HG03280 (cell line): ENCODE data around the gene PIP5K1B.
A peak's percentile ranks its signal among the peaks of the same experiment; 100 is the strongest.
"Not testable (repeated sequence)": the region's sequence is repeated elsewhere in the genome, so short reads cannot be mapped to it uniquely, and the experiment has no call there.

Experiments used
- ATAC-seq: cut with Tn5 transposase; IDR thresholded peaks from one replicate; pipeline ENCODE4 v1.9.1; 2021; ENCODE audit warnings: mild to moderate bottlenecking, moderate library complexity; ENCODE audit not compliant: unreplicated experiment

Gene PIP5K1B

DNA sequence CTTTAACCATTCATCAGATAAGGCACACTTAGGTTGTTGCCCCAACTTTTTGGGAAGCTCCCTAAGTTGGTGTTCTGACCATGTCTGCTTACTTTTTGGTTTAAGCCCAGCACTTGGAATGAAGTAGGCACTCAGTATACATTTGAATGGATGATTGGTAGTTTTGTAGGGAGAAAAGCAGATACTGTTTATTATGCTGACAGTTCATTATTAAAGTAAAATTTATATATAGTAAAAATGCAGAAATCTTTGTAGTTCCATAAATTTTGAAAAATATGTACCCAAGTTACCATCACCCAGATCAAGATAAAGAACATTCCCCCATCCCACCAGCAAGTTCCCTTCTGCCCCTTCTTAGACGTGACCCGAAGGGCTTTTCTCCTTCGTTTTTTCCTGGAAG, 273.5 kb downstream of the PIP5K1B start:
- ATAC-seq, result no peak

DNA sequence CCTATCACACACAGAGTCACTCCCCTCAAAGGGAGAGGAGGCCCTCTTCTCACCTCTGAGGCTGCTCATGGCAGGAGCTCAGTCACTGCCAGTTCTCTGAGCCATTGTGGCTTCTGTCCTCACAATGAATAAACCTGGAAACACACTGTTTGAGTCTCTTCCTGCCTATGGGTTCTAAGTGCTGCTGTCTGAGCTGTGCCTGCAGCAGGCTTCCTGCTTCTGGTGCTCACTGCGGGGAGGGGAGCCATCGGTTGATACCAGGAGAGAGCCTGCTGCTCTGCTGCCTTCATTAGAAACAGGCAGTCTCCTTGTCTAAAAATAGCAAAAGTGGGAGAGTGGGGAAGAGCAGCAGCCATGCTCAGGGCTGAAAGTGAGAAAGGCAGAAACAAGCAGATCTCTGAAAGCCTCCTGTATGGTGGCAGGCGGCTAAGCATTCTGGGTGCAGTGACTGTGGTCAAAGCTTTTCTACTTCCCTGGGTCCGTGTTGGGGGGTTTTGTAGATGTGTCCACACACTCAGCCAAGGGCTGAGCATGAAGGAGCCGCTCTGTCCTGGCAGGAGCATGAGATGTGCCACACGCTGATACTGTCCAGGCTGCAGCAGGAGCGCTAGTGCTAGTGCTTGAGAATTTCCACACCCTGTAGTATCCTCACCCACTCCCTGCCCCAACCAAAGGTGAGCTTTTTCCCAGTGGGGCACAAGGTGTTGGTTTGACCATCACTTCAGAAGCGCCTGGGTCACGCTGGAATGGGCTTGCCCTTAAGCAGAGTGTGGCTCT, 274.7 kb downstream of the PIP5K1B start:
- no peak for ATAC-seq

DNA sequence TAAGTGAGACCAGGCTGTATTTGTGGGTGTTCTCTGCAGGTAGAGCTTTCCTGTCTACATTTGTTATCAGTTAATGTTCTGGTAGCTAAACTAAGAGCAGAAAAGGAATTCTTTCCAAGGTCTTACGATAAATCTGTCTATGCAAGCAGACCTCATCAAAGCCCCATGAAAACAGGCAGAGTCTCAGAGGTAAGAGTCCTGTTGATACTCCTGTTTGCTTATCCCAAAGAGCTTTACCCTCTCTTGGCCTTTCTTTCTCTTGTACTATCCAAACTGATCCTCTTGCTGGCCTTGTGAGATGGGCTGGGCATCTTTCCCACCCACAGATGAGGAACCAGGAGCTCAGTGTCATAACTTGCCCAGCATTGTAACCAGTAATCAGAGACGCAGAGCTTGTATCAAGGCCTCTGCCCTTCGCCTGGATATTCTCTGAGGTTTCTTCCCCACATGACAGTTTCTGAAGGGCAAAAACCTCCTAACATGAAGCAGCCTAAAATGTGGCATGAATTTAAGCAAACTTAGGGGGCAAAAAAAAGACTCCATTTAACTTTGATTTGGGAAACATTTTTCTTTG, 275.4 kb downstream of the PIP5K1B start:
- ATAC-seq, result no peak

- ATAC-seq, result no peak
These were observed 276.7 kb downstream of the PIP5K1B start for GRCh38 chr9:68981789-68982188.

- ATAC-seq, result no peak
These were observed 278.0 kb downstream of the PIP5K1B start for GRCh38 chr9:68983008-68983411.

GRCh38 chr9:68983522-68984424, 278.7 kb downstream of the PIP5K1B start:
- ATAC-seq, result no peak

DNA sequence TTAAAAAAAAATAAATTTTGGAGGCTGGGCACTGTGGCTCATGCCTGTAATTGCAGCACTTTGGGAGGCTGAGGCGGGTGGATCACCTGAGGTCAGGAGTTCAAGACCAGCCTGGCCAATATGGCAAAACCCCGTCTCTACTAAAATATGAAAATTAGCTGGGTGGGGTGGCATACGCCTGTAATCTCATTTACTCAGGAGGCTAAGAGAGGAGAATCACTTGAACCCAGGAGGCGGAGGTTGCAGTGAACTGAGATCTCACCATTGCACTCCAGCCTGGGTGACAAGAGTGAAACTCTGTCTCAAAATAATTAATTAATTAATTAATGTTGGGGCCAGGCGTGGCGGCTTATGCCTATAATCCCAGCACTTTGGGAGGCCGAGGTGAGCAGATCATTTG, 281.9 kb downstream of the PIP5K1B start:
- ATAC-seq, result not testable (repeated sequence)

GRCh38 chr9:68991457-68991856, 286.4 kb downstream of the PIP5K1B start:
- no peak for ATAC-seq

- ATAC-seq, result no peak
These were observed 290.7 kb downstream of the PIP5K1B start for GRCh38 chr9:68995776-68996175.

DNA sequence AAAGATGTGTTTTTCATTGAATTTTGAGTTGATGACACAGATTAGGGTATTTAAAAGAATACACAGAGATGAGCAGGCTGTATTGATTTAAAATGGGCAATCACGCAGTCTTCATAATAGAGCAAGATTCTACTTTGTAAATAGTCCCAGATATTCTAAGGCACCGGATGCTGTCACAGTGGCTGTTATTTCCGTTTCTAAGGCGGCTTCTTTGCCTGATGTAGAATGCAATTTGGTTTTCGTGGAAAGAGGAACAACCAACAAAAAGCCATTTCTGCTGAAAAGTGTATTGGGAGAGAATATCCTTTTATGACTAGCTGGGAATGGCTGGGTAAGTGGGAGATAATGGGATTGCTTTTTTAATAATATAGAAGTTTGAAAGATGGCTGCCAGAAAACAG, 291.4 kb downstream of the PIP5K1B start:
- no peak for ATAC-seq

DNA sequence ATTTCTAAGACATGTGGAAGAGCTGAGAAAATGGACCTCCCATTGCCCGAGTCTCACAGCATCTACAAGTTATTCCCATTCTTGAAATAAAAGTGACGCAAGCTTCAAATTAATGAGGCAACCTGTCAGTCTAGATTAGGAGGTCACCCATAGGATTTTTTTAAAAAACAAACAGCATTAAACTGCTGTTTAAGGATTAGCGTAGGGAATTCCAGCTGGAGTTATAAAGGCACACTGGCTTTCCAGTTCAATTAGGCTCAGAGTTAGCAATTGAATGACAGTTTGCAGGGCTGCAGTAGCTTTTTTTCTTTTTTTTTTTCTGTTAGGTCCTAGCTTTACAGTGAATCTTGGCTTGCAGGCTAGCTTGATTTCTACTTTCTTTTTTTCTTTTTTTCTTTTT, 292.6 kb downstream of the PIP5K1B start:
- no peak for ATAC-seq

GRCh38 chr9:68998385-68998784, 293.3 kb downstream of the PIP5K1B start:
- no peak for ATAC-seq

DNA sequence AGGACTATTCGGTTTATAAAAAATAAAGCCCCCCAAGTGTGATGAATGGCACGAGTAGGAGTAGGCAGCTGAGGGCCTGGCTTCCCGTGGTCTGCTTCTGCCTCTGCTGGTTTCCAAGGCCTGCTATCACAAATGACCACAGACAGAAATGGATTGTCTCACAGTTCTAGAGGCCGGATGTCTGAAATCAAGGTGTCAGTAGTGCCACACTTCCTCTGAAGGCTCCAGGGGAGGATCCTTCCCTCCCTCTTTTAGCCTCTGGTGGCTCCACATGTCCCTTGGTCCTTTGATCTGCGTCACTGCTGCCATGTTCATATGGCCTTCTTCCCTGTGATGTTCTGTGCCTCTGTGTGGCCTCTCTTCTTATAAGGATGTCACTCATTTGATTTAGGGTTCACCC, 293.8 kb downstream of the PIP5K1B start:
- no peak for ATAC-seq

DNA sequence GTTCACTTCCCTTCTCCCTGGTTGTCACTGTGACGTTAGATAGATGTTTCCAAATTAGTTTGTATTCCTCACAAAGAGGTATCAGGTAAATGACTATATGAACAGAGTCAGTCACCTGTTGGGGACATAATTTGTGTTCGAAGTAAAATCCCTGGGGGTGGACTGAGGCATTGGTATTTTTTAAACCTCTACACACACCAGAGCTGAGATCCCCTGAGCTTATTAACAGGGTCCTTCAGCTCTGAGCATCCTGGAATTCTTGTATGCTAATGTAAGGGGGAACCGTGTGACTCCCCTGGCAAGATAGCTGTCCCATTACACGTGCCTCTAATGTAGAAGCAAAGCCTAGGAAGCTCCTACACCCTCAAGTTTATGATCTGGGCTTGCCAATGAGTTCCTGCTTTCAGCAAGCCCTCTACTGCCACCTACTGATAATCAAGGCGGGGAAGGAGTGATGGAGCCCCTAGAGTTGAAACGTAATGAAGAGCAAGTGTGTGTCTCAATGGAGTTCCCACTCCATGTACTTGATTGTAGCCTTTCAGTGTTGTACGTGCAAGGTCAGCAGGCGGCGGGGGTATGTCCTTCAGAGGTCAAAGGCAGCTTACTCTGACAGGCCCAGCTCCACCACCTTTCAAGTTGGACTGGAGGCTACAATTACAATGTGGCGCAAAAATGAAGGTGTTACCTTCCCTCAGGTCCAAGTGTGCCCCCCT, 294.5 kb downstream of the PIP5K1B start:
- ATAC-seq, result peak; percentile 93

- no peak for ATAC-seq
These were observed 296.9 kb downstream of the PIP5K1B start for GRCh38 chr9:69001921-69002320.

GRCh38 chr9:69003051-69003450, 298.0 kb downstream of the PIP5K1B start:
- ATAC-seq, result no peak

DNA sequence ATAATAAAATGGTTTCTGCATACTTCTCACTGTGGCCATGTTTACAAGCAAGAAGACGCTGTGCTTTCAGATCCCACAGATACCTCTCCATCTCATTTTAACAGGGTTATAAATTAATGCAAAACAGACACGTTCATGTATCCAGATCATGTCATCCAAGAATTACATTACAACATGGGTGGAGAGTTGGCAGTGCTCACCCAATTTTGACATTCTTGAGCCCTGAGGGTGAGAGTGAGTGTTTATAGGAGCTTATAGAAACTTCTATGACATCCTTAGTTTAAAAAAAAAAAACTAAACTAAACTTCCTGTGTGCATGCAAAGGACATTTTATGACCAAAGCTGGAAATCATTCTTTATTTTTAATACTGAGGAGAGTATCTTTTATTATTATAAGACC, 299.8 kb downstream of the PIP5K1B start:
- no peak for ATAC-seq

GRCh38 chr9:69009708-69010107, 304.7 kb downstream of the PIP5K1B start:
- no peak for ATAC-seq

DNA sequence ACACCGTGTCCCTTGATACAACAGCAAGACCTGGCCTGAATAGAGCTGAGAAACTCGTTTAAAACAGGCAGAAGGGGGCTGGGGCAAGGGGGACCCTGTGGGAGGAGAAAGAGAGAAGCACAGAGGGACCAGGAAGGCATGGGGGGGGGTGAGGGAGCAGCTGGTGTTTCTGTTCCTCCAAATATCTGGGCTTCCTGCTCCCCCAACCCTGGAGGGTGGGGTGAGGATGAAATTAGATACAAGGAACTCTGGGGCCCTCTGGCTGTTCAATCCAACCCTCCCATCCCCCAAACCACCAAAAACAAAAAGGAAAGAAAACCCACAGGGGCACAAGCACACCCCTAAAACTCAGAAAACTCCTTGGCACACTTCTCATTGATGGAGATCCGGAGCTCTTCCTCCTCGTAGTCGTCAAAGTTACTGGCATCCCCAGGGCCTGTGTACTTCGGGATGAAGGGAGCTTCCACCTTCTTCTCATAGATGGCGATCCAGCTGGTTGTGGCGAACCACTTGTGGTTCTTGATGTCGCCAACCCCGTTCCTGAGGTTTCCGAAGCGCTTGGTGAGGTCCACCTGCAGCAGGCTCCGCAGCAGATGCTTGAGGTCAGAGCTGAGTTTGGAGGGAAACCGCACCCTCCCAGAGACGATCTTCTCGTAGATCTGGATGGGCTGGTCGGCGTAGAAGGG, 307.8 kb downstream of the PIP5K1B start:
- no peak for ATAC-seq

DNA sequence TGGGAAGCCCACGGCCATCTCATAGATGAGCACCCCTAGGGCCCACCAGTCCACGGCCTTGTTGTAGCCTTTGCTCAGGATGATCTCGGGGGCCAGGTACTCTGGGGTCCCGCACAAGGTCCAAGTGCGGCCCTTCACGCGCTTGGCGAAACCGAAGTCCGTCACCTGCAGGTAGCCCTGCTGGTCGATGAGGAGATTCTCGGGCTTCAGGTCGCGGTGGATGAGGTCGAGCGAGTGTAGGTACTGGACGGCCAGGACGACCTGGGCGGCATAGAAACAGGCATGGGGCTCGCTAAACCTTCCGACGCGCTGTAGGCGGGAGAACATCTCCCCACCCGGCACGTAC, 308.3 kb downstream of the PIP5K1B start:
- ATAC-seq, result no peak

DNA sequence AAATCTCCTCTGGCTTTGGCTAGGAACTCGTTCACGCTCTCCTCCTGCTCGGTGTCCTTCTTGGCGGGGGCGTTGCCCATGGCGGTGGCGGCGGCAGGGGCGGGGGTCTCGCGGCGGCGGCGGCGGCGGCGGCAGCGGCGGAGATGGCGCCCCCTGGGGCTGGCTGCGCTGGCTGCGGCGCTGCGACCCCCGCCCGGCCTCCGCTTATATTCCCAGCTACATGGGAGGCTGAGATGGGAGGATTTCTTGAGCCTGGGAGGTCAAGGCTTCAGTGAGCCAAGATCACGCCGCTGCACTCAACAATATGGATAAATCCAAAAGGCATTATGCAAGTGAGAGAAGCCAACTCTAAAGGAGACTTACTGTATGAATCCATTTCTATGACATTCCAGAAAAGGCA, 309.0 kb downstream of the PIP5K1B start, which contains the start of gene PRKACG:
Gene PRKACG (minus strand): TSS at position 101 of the 400 bp plus-strand sequence. CDS start 21 bp downstream, at position 80.
- ATAC-seq, result no peak
